Fibroblast of peridontal ligament (primary cell): ENCODE results near the gene IQGAP2.
A peak's percentile ranks its signal among the peaks of the same experiment; 100 is the strongest.

Source experiments
- DNase-seq: peaks from one replicate; pipeline ENCODE4 v3.0.0-alpha.2; 2010; ENCODE audit errors: extremely low read depth

The IQGAP2 gene

DNA sequence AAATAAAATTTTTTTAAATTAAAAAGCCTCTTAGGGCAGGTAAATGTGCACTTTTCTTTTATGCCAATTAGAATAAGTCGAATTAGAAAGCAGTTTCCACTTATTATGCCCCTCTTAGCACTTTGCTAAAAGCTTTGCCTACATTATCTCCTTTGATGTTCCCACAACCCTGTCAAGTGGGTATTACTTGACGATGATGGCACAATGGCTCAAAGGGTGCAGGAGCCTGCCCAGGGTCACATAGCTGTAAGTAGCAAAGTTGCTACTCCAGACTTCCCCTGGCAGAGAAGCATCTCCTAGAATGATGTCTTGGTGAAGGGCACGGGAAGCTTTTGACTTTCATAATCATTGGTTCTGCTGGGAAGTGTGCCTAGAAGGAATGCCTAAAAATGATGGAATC, 18.4 kb upstream of the IQGAP2 start:
- DNase-seq = no peak

DNA sequence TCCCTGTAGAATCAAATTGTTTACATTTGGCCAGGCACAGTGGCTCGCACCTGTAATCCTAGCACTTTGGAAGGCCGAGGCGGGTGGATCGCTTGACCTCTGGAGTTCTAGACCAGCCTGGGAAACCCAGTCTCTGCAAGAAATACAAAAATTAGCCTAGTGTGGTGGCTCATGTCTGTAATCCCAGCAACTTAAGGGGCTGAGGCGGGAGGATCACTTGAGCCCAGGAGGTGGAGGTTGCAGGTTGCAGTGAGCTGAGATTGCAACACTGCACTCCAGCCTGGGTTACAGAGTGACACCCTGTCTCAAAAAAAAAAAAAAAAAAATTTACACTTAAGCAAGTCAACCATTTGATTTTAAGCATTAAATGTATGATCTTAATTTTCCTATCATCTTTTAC, 17.5 kb upstream of the IQGAP2 start:
- DNase-seq = no peak

DNA sequence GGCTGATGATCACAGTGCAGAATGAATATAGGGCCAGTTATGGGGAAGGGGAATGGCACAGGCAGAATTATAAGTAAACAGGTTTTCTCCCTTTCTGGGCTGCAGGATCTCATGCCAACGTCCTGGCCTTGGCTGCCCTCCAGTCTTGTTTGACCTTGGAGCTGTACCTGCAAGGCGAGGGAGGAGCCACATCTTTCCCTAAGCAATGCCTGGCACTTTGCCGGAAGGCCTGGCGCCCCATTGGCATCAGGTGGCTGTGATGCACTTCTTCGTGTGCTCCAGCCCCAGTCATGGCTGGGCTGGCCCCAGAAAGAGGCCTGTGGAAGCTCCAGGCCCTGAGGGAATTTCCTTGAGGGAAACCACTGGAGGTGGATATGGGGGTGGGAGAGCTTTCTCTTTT, 16.7 kb upstream of the IQGAP2 start:
- DNase-seq = no peak

DNA sequence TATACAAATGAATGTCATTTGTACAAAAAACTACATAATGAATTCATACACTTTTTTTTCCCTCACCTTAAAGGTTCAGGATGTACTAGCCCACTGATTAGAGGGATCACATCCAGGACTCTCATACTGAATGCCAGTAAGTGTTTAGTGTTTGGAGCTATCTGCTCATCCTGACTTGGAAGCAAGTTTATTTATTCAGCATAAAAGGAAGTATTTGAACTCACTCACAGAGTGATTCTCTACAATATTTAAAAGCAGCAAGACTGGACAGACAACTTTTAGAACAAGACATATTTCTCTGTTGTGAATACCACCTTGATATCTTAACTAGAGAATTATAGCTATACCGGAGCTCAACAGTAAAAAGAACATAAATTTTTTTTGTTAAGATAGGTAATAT, 14.8 kb upstream of the IQGAP2 start:
- no peak for DNase-seq

DNA sequence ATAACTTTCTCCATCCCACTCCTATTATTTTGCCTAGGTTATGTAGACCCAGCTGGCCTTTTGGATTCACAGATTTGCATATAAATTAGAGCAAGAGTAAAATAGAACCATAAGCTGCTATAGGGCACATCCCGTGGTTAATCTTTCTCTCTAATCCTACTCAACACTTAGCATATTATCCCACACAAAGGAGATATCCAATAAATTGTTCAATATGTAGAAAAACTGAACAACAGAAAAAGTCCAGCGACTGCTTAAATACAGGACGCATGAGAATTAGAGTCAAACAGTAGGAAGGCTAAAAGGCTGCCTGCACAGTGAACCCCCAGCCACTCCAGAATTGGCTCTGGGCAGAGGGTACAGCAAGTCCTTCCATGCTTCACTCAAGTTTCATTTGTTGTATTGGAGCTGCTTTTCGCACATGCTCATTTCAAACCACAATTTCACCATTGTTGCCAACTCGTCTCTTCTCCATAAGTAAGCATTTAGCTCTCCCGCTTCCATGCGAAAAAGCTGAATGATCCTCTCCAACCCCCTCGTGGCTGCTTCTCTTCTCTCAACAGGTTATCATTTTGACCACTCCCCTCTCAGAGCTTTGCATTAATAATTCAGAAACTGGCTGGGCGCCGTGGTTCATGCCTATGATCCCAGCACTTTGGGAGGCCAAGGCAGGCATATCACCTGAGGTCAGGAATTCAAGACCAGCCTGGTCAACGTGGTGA, 14.1 kb upstream of the IQGAP2 start:
- no peak for DNase-seq

DNA sequence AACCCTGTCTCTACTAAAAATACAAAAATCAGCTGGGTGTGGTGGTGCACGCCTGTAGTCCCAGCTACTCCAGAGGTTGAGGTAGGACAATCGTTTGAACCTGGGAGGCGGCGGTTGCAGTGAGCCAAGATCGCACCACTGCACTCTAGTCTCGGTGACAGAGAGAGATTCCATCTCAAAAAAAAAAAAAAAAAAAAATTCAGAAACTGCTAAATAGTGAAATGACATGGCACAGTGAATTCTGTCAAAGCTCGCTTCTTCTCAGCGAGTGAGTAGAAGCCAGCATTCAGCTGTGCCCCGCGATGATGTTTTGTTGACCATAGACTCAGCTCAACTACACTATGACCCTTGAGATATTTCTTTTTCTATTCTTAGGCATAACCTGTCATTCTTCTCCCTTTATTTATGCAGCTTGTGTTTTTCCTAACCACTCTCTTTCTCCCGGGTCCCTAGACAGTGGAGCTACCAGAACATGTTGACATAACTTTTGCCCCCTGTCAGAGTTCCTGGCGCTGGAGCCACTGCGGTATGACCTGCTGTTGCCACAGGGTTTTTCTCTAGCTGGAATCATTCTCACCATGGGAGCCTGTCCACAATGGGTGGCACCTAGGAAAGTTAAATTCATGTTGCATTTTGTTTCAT, 13.5 kb upstream of the IQGAP2 start:
- DNase-seq = no peak

DNA sequence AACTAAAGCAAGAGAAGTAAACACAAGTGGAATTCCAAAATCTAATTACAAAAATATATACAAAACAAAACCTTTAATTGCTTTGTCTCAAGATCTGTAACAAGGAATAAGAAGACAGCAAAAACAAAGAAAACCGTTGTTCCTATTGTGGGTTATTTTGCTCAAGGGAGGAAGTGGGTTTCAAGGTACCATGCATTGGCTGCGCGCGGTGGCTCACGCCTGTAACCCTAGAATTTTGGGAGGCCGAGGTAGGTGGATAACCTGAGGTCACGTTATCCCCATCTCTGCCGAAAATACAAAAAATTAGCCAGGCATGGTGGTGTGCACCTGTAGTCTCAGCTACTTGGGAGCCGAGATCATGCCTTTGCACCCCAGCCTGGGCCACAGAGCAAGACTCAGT, 12.1 kb upstream of the IQGAP2 start:
- DNase-seq = no peak

DNA sequence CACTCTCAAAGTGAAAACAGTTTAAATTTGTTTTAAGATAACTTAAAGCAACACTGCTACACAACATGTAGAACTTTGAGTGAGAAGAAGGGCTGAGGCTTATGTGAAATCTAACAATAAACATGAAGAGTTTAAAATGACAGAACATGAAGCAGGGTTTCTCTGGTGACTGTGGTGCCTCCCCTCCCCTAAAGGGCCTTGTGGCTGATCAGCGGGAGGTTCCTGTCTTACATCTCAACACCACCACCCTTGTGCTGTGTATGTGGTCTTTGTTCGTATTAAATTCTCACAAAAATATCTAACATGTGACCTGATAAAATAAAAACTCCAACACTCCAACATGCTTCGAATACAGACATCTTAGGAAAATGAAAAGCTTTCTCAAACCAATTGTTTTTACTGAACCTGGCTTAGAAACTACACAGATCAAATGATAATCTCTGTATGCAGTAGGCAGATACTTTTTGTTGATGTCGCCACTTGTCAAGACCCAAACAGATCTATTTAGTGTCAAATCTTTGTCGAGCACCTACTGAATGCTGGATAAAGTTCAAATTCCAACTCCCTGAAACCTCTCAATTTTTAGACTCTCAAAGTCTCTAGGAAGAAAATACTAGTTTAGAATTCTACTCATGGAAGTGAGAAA, 9.9 kb upstream of the IQGAP2 start:
- no peak for DNase-seq

DNA sequence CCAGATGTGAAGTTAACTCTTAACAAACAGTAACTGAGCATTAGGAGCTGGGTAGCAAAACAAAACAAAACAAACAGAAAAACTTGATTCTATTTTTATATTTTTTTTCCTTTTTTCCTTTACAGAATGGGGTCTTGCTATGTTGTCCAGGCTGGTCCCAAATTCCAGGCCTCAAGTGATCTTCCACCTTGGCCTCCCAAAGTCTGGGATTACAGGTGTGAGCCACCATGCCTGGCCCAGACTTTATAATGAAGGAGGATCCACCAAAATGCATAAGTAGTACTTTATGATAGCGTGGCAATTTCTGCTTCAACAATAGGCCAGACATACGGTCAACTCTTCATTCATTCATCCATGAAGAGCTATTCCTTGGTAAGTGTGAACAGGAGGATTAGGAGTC, 5.9 kb upstream of the IQGAP2 start:
- DNase-seq = no peak

DNA sequence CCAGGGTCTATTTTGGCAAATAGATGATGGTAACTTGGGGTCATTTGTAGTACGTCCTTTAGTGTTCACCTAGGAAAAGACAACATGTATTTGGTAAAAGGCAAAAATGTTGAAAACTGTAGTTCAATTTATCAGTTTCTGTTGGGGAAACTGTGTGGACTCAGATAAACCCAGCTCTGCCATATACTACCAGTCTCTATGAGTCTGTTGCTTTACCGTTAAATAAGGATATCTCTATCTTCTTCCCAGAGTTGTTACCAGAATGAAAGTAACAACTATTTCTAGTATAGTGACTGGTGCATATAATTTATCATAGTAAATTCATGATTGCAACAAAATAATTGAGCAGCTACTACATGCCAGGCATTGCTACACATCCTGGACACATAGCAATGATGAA, 3.8 kb upstream of the IQGAP2 start:
- DNase-seq = no peak

DNA sequence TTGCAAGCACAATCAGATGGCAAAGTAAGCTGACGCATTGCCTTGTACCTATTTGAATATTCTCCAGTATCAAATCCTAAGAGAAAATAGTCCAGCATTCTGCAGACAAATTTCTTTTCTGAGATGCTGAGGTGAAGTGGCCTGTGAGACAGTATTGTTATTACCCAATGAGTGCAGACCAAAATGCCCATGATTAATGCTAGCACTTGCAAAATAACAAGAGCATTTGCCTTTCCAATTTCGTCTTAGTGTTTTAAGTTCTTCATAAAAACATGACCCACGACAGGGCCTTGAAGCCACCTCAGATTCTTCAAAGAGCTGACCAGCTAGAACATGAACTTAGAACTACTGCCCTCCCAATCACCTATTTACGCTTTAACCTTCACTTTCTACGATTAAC, 2.6 kb upstream of the IQGAP2 start:
- DNase-seq = no peak

DNA sequence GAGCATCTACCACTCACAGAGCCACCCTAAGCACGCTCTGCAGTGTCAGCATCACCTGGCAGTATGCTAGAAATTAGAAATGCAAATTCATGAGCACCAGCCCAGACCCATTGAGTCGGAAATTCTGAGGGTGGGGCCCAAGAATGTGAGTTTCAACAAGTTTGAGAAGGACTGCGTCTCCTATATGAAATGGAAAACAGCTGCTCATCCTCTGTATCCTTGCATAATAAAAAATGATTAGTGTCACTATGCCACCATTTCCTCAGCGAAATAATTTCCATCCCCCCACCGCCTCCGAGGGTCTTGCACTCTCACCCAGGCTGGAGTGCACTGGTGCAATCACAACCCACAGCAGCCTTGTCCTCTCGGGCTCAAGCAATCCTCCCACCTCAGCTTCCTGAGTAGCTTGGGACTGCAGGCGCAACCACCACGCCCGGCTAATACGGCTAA, 1.3 kb upstream of the IQGAP2 start:
- no peak for DNase-seq

DNA sequence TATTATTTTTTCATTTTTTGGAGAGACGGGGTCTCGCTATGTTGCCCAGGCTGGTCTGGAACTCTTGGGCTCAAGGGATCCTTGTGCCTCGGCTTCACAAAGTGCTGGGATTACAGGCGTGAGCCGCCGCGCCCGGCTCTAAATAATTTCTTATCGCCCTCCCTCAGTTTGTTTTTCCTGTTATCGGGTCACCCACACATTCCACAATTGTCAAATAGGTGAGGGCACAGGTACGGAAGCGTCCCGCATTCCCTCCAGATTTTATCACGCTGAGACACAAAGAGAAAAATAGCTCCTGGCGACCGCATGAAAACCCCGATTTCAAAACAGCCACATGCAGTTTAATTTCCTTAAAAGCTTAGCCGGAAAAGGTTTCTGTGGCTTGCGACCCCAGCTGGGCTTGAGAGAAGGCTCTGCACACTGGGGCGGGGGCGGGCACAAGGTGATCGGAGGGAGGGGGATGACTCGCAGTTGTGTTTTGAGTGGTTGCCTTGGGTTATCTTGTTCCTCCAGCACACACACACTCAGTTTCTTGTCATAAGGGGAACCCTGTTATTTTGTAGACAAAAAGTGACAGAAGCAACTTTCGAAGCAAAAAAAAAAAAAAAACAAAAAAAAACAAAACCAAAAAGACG, 717 bp upstream of the IQGAP2 start:
- DNase-seq = peak; percentile 11

DNA sequence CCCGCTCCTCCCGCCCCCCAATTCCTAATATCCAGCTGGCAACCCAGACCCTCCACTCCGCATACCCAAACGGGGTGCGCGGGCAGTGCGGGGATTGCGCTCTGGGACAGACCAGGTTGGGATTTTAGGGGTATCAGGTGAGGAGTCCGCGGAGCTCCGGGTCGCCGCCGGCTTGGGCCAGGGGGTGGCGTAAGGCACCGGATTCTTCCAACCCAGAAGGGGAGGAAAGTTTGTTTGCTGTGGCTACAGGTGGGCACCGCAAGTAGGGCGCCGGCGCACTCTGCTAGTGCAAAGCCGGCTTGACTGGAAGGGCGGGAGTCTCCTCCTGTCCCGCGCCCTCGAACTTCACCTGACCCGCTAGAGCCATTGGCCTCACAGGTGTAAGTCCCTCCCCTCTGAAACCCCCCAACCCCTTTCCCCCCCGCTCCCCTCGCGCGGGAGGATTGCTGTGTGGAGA, 709 bp downstream of the IQGAP2 start:
- DNase-seq = no peak

DNA sequence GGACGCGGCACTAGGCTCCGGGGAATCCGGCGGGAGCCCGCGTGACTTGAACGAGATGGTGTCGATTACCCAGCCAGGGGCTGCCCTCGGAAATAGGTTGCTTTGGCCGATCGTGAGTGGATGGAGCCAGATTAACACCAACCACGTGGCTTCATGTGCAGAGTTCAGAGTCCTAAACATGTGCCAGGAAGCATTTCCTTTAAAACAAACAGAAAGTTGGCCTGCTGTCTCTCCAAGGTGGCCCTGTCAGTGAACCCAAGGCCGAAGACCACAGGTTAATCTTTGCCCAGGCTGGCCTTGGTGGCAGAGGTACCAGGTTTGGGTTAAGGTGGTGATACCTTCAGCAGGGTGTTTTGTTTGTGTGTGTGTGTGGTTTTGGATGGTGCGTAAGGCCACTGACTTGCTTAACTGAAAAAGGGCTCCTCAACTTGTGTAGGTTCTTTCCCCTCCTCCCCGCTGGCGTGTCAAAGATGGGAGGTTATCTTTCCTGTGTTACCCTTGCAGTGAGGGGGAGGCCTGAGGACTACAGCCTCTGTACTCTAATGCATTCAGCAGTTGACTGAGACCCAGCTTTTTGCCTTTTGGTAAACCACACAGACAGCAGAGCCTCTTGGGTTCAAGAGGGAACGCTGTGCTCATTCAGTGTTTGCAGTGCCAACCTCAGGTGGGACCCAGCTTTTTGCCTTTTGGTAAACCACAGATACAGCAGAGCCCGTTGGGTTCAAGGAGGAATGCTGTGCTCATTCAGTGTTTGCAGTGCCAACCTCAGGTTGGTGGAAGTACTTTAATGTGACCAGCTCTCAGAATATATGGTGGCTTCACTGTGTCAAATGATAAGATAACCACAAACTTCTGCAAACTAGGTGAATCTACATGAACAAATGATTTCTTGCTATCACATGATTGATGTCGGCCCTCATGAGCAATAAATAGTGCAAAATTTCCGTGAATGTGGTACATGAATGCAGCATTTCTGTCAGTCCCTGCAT, 1.4 kb downstream of the IQGAP2 start:
- DNase-seq = peak; percentile 2

DNA sequence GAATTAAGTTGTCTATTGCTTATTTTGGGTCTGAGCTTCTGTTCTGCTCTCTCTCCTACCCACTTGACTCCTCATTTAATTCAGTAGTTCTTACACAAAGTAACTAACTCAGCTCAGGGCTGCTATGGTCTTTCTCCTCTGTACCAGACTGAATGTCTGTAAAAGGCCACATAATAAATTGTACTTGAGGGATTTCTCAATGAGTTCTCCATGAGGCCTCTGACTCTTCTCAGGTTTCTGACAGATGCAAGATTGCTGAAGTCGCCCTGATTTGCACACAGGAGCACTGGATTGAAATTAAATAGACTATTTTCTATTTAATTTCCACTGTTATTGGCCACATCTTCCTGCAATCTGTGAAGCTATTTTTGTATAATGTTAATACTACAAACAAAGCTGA, 2.9 kb downstream of the IQGAP2 start:
- DNase-seq = no peak

DNA sequence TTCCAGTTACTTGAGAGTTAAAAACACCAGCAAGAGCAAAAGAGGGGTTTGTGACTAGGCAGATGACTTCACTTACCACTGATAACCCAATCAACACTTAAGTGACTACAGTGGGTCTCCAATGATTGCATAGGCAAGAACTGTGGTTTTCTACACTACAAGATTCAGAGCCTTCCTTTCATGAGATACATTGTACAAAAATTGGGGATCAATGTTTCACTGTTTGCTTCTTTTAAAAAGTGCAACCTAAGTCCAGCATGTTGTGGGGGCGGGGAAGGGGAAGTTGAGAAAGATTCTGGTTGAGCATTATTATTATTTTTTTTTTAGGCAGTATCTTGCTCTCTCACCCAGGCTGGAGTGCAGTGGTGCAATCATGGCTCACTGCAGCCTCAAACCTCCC, 3.6 kb downstream of the IQGAP2 start:
- no peak for DNase-seq

DNA sequence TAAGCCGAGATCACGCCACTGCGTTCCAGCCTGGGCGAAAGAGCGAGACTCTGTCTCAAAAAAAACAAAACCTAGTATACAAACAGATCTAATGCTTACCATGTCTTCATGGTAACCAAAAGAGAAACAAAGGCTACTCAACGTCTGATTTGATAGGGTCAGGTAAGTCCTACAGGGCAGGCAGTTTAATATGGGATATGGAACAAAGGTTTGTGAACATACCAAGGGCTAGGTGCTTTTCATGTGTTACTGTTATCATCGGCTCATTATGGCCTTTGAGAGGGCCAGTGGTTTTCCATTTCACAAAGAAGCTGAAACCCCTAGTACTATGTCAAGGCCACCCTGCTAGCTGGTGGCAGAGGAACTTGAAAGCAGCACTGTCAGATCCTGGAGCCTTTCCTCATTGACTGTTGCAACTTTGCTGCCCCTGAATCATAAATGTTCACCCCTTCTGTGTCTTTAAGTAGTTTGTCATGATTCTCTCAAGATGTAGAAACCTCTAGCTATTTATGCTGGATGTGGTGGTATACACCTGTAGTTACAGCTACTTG, 5.1 kb downstream of the IQGAP2 start:
- DNase-seq = no peak

DNA sequence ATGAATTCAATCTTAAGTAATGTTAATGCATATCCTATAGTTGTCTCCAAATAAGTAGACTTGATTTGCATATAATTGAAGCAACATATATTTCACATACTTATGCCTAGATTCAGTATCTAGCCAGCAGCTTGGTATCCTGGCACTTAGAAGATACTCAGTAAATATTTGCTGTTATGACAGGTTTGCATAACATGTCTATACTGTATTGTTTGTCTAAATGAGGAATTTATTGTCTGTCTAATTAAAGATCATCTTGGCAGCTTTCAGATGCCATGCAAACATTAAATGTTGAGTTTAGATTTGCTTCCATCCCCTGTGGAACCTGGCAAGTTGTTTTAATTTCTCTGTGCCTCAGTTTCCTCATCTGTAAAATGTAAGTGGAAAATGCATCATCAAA, 9.4 kb downstream of the IQGAP2 start:
- no peak for DNase-seq

DNA sequence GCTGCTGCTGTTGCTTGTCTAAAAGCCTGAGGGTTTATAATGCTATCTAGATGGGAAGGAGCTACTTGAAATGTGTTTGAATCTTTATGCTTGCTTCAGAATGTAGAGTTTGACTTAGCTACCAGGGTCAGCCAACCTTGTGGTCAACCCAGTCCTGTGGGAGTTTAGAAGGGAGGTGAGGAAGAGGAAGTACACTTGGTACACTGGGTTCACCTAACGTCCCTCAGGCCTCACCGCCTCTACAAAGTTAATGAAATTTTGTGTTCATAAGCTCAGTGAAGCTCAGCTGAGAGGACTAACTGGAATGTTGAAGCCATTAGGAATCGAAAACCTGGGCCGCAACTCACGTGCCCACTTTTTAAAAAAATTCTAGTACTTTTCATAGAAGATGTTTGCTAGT, 10.7 kb downstream of the IQGAP2 start:
- DNase-seq = no peak

DNA sequence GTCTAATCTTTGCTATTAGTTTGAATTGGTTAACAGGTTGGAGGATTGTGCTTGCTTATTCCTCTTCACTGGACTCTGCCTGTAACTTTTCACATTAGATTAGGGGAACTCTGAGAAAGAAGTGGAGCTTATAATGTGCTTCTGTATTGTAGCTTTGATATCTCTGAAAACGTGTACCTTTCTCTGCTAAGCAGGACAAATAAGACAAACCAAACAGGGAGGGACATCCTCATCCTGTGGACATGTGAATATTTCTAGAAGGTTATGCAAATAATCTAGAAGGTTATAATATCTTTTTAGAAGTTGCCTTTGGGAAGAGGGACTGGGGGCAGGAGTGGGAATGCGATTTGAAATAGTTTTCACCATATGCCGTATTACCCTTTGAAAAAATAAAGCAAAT, 11.7 kb downstream of the IQGAP2 start:
- no peak for DNase-seq
